ENCODE data around the gene KDM1A. TPM values are rescaled to one million over a fixed set of nuclear protein-coding genes. Genes with fewer than 3 reads are reported as not detected.

The KDM1A gene
- total RNA-seq, 1 experiment from 2014 or later, result 204 TPM

- Mint-ChIP-seq H3K36me3 (ENCODE audit: insufficient read depth in 1 of 3, low read depth in 3 of 3) (peaks cover 3 to 15% (median 7%) of the 10 kb centered on the region in 3 experiments; a peak in 5 of 7 replicates), H3K4me1 (peaks cover 35 to 53% of the 10 kb centered on the region in 2 experiments), H3K27ac (no peak overlapping the region), H3K27me3 (ENCODE audit: low read depth) (no peaks in the 10 kb centered on the region), H3K4me3 (no peak overlapping the region), H3K9me3 (no peaks in the 10 kb centered on the region)
- Histone ChIP-seq H3K4ac (ENCODE audit: low read depth, low read length) (no peak overlapping the region), H3K14ac (ENCODE audit: insufficient read depth, low read length) (no peak overlapping the region), H3K79me1 (ENCODE audit: insufficient read depth, low read depth, low read length, poor library complexity, severe bottlenecking) (peaks cover 4% of the 10 kb centered on the region), H3K4me1 (ENCODE audit: insufficient read depth, low read length) (peaks cover 7% of the 10 kb centered on the region; the same call in 1 of the 2 replicates), H3K79me2 (ENCODE audit: insufficient read depth, low read length) (peaks cover 41% of the 10 kb centered on the region; the same call in 1 of the 2 replicates), H3K9ac (ENCODE audit: extremely low read depth, insufficient read length, low read length) (no peak overlapping the region), H3K4me2 (ENCODE audit: insufficient read depth, insufficient read length, low read length) (no peak overlapping the region), H4K5ac (ENCODE audit: insufficient read length, low read depth, low read length) (no peak overlapping the region), H2BK12ac (ENCODE audit: insufficient read length, low read depth, low read length) (no peak overlapping the region), H3K27ac (ENCODE audit: insufficient read length, low read depth, low read length) (no peak overlapping the region), H3K18ac (ENCODE audit: insufficient read length, low read depth, low read length) (no peak overlapping the region), H2BK20ac (ENCODE audit: low read depth, low read length, poor library complexity, severe bottlenecking) (no peak overlapping the region), H3K27me3 (ENCODE audit: insufficient read depth, low read length) (no peaks in the 10 kb centered on the region), H2BK5ac (ENCODE audit: insufficient read length, low read length) (no peak overlapping the region), H3K23me2 (ENCODE audit: insufficient read length, low read depth, low read length, poor library complexity, severe bottlenecking) (no peaks in the 10 kb centered on the region), H2AK5ac (ENCODE audit: insufficient read length, low read length) (no peak overlapping the region), H2BK15ac (ENCODE audit: low read depth, low read length) (no peak overlapping the region), H2BK120ac (ENCODE audit: low read depth, low read length, poor library complexity, severe bottlenecking) (no peak overlapping the region), H3K23ac (ENCODE audit: insufficient read length, low read depth, low read length) (no peak overlapping the region), H3K56ac (ENCODE audit: insufficient read length, low read depth, low read length) (no peak overlapping the region), H2AFZ (ENCODE audit: low read length) (no peak overlapping the region), H3K9me3 (ENCODE audit: control insufficient read depth, low read depth, low read length) (no peaks in the 10 kb centered on the region), H3T11ph (ENCODE audit: low read length) (no peak overlapping the region), H4K91ac (ENCODE audit: insufficient read length, low read depth, low read length) (no peak overlapping the region), H4K8ac (replicated peaks; ENCODE audit: insufficient read length, low read depth, low read length) (no peak overlapping the region), H4K20me1 (ENCODE audit: control insufficient read depth, insufficient read depth, insufficient read length) (no peaks in the 10 kb centered on the region)
- WGBS (ENCODE audit: extremely low coverage, insufficient read length, low lambda C conversion rate), result 100% methylated on average over 1 of the region's 4 CpGs
- no peak for DNase-seq
- no peak for TF ChIP-seq CTCF (conservative IDR thresholded peaks at IDR 0.05)
Observed at GRCh38 chr1:23037081-23037740, 17.9 kb downstream of the KDM1A start.

Measured in H9 (cell line).